SK-N-MC (cell line): ENCODE data around the gene SMC3.

Source experiments
- EZH2 ChIP-seq: fragments of 200-600 bp; sonication (generic); IDR thresholded peaks from one replicate; pipeline ENCODE4 v1.6.1; 2017; ENCODE audit warnings: antibody characterized with exemption
- FOXP2 ChIP-seq: optimal IDR thresholded peaks from 2 replicates; pipeline ENCODE3; 2011; ENCODE audit warnings: mild to moderate bottlenecking, moderate library complexity; ENCODE audit not compliant: insufficient read depth; ENCODE audit errors: extremely low read length, control extremely low read depth
- POLR2AphosphoS5 ChIP-seq: IDR thresholded peaks from 2 replicates; pipeline ENCODE4 v1.6.1; 2012; ENCODE audit warnings: mild to moderate bottlenecking, low read depth, low read length, borderline replicate concordance

DNA sequence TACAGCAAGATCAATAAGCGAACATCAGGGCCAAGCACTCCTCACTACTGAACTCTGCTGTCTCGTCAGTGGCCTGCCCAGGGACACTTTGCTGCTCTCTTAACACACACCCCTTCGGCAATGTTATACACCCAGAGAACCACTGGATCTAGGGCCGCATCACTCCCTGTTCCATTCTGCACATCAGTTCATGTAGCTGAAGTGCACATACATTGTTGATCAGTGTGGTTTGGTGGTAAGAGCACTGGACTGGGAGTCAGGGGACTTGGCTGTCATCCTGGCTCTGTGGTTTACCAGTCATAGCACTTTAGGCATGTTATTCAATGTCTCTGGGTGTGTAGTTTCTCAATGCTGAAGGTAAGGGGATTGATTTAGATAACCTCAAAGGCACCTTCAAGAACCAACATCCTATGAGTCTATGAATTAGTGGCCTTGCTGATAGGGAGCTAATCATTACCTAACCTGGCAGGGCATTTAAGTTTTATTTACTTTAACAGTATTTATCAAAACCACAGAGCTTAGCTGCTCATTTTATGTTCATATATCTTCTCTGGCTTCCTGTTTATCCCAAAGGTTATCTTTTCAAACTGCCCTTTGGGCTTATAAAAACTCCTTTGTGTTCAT, 45.0 kb upstream of the SMC3 start:
- TF ChIP-seq EZH2 (no peak), FOXP2 (no peak), POLR2AphosphoS5 (no peak)
